Fibroblast of lung (primary cell): ENCODE measurements around the gene MAGI2.

Experiments
- CTCF ChIP-seq, 2 donors: IDR thresholded peaks in 1 of 2; conservative IDR thresholded peaks in 1 of 2; 1 replicate in 1 of 2; 2 replicates in 1 of 2; pipeline ENCODE4 v1.5.1; 2011 to 2012; ENCODE audit warnings: low read length in 2 of 2, control low read depth in 1 of 2, inconsistent platforms in 1 of 2, low read depth in 1 of 2, mild to moderate bottlenecking in 1 of 2
- EZH2 ChIP-seq: IDR thresholded peaks from 2 replicates; pipeline ENCODE4 v1.5.1; 2012; ENCODE audit warnings: low read length, control low read depth, mild to moderate bottlenecking; ENCODE audit errors: missing control alignments

- no peak for TF ChIP-seq CTCF (conservative IDR thresholded peaks at IDR 0.05 in 1 of 2, IDR thresholded peaks at IDR 0.05 in 1 of 2; ENCODE audit: low read depth in 1 of 2, low read length in 2 of 2)
- no peak for TF ChIP-seq EZH2
These were observed 1026.3 kb downstream of the MAGI2 start for GRCh38 chr7:78427209-78427608.
